ENCODE measurements around the gene EFL1.

- no peak for TF ChIP-seq CTCF (conservative IDR thresholded peaks at IDR 0.05)
- no peak for TF ChIP-seq ZFX (IDR thresholded peaks at IDR 0.05)
Observed at GRCh38 chr15:82272154-82272553, 9.6 kb upstream of the EFL1 start.

All from C4-2B (cell line).